Measurements from ENCODE around the gene KLHDC7B. TPM values are rescaled to one million over a fixed set of nuclear protein-coding genes. Genes with fewer than 3 reads are reported as not detected.

Gene KLHDC7B
- total RNA-seq, 4 donors from 2014 or later: 0.90 TPM; not detected in 3

- peaks cover 0 to 70% (median 33%) of the 10 kb centered on the region in 4 donors for H3K4me1 ChIP-seq
- H3K4me3 ChIP-seq: peak within 1 kb of the TSS; percentile 31 to 60 (median 52)
- 2 to 8% methylated on average over 5 to 57 of the region's 92 CpGs for WGBS, 2 donors
- peaks cover 3 to 55% of the 10 kb centered on the region in 2 donors for H3K27me3 ChIP-seq
- no peaks in the 10 kb centered on the region for H3K9me3 ChIP-seq
- TF ChIP-seq EP300 (IDR thresholded peaks at IDR 0.05) (peak in 1 of 2 donors; percentile 79), POLR2A (IDR thresholded peaks at IDR 0.05) (peak; percentile 31 to 69), CTCF (IDR thresholded peaks at IDR 0.05) (peak in 1 of 5 experiments; percentile 9)
- peak within 1 kb of the TSS; percentile 56 to 96 (median 90) for H3K27ac ChIP-seq
- no peaks in the 10 kb centered on the region for H3K36me3 ChIP-seq
- peak; percentile 55 to 72 for DNase-seq (ENCODE audit: low spot score in 2 of 2)
Observed at GRCh38 chr22:50529897-50530579, 15.7 kb upstream of the KLHDC7B start, which contains the start of gene TYMP. TYMP (minus strand) TSS chr22:50530012; CDS start chr22:50529709, 303 bp downstream.

- DNase-seq (ENCODE audit: low spot score in 2 of 2): peak in 1 of 2 donors; percentile 47
- TF ChIP-seq CTCF (IDR thresholded peaks at IDR 0.05) (no peak), EP300 (IDR thresholded peaks at IDR 0.05) (no peak), POLR2A (IDR thresholded peaks at IDR 0.05) (no peak)
- Histone ChIP-seq H3K27ac (peak overlapping the region; percentile 56 to 96 (median 90)), H3K36me3 (no peaks in the 10 kb centered on the region), H3K27me3 (peaks cover 3 to 59% of the 10 kb centered on the region in 2 donors), H3K9me3 (no peaks in the 10 kb centered on the region), H3K4me1 (peaks cover 0 to 69% (median 33%) of the 10 kb centered on the region in 4 donors), H3K4me3 (peak overlapping the region; percentile 31 to 60 (median 52))
- 0 to 4% methylated on average over 3 to 13 of the region's 21 CpGs for WGBS, 2 donors
Observed at GRCh38 chr22:50530580-50530876, 15.2 kb upstream of the KLHDC7B start.

- Histone ChIP-seq H3K36me3 (no peaks in the 10 kb centered on the region), H3K4me1 (peaks cover 0 to 68% (median 33%) of the 10 kb centered on the region in 4 donors), H3K9me3 (no peaks in the 10 kb centered on the region), H3K27ac (peak overlapping the region; percentile 56 to 96 (median 90)), H3K4me3 (peak overlapping the region; percentile 31 to 60 (median 52)), H3K27me3 (peaks cover 3 to 59% of the 10 kb centered on the region in 2 donors)
- peak in 1 of 2 donors; percentile 40 for TF ChIP-seq EP300 (IDR thresholded peaks at IDR 0.05)
- peak; percentile 27 to 54 for TF ChIP-seq POLR2A (IDR thresholded peaks at IDR 0.05)
- TF ChIP-seq CTCF (IDR thresholded peaks at IDR 0.05): no peak
- 6 to 8% methylated on average over 33 to 50 of the region's 53 CpGs for WGBS, 2 donors
- DNase-seq (ENCODE audit: low spot score in 2 of 2): peak; percentile 65 to 75
Observed at GRCh38 chr22:50530877-50531545, 14.7 kb upstream of the KLHDC7B start.

- Histone ChIP-seq H3K36me3 (no peaks in the 10 kb centered on the region), H3K9me3 (no peaks in the 10 kb centered on the region), H3K4me3 (peak overlapping the region; percentile 31 to 60 (median 52)), H3K27ac (peak overlapping the region; percentile 56 to 96 (median 90)), H3K4me1 (peaks cover 0 to 63% (median 30%) of the 10 kb centered on the region in 4 donors), H3K27me3 (peaks cover 3 to 59% of the 10 kb centered on the region in 2 donors)
- 0 to 3% methylated on average over 26 to 34 of the region's 44 CpGs for WGBS, 2 donors
- TF ChIP-seq EP300 (IDR thresholded peaks at IDR 0.05): no peak
- no peak for TF ChIP-seq POLR2A (IDR thresholded peaks at IDR 0.05)
- no peak for TF ChIP-seq CTCF (IDR thresholded peaks at IDR 0.05)
- DNase-seq (ENCODE audit: low spot score in 2 of 2): peak in 1 of 2 donors; percentile 19
Observed at GRCh38 chr22:50531546-50531961, 14.1 kb upstream of the KLHDC7B start.

All from tibial nerve (tissue), 4 donors.